Measurements from ENCODE around the gene PRKCA.
A peak's percentile ranks its signal among the peaks of the same experiment; 100 is the strongest.

Gene PRKCA

GRCh38 chr17:66673668-66674276 lies 371.4 kb downstream of the PRKCA start:
- Histone ChIP-seq H3K27ac (replicated peaks) (no peak overlapping the region), H3K4me3 (replicated peaks; ENCODE audit: insufficient read depth, low read length) (no peak overlapping the region), H3K27me3 (ENCODE audit: insufficient read depth, poor library complexity, severe bottlenecking) (no peaks in the 10 kb centered on the region)
- DNase-seq (ENCODE audit: low read depth in 1 of 2, low spot score in 1 of 2), result peak in 1 of 2 experiments; percentile 16
- TF ChIP-seq SPI1 (IDR thresholded peaks at IDR 0.05; ENCODE audit: borderline replicate concordance, low read depth), result no peak
- no peak for TF ChIP-seq CTCF (IDR thresholded peaks at IDR 0.05; ENCODE audit: insufficient read depth, low read length)
- no peak for TF ChIP-seq GABPA (IDR thresholded peaks at IDR 0.05; ENCODE audit: low read depth)
- TF ChIP-seq REST (IDR thresholded peaks at IDR 0.05; ENCODE audit: insufficient replicate concordance, low read depth), result no peak
- no peak for TF ChIP-seq POLR2AphosphoS5 (IDR thresholded peaks at IDR 0.05; ENCODE audit: low read depth)

- DNase-seq (ENCODE audit: low read depth in 1 of 2, low spot score in 1 of 2), result no peak
- no peak overlapping the region for H3K27ac ChIP-seq (replicated peaks)
- H3K27me3 ChIP-seq (ENCODE audit: insufficient read depth, poor library complexity, severe bottlenecking), result no peaks in the 10 kb centered on the region
- peak; percentile 74 for TF ChIP-seq REST (IDR thresholded peaks at IDR 0.05; ENCODE audit: insufficient replicate concordance, low read depth)
- TF ChIP-seq SPI1 (IDR thresholded peaks at IDR 0.05; ENCODE audit: borderline replicate concordance, low read depth), result no peak
- H3K4me3 ChIP-seq (replicated peaks; ENCODE audit: insufficient read depth, low read length), result no peak overlapping the region
Observed at GRCh38 chr17:66675273-66675990, 373.0 kb downstream of the PRKCA start.

- Histone ChIP-seq H3K27me3 (ENCODE audit: insufficient read depth, poor library complexity, severe bottlenecking) (no peaks in the 10 kb centered on the region), H3K27ac (replicated peaks) (no peak overlapping the region), H3K4me3 (replicated peaks; ENCODE audit: insufficient read depth, low read length) (no peak overlapping the region)
- no peak for DNase-seq (ENCODE audit: low read depth in 1 of 2, low spot score in 1 of 2)
- TF ChIP-seq GABPA (IDR thresholded peaks at IDR 0.05; ENCODE audit: low read depth), result no peak
- no peak for TF ChIP-seq POLR2AphosphoS5 (IDR thresholded peaks at IDR 0.05; ENCODE audit: low read depth)
- TF ChIP-seq SPI1 (IDR thresholded peaks at IDR 0.05; ENCODE audit: borderline replicate concordance, low read depth), result no peak
- no peak for TF ChIP-seq CTCF (IDR thresholded peaks at IDR 0.05; ENCODE audit: insufficient read depth, low read length)
- no peak for TF ChIP-seq REST (IDR thresholded peaks at IDR 0.05; ENCODE audit: insufficient replicate concordance, low read depth)
Observed at GRCh38 chr17:66675991-66676371, 373.6 kb downstream of the PRKCA start.

Data from HL-60 (cell line).